GM18868 (cell line): Measurements from ENCODE around the gene NFATC1.
A peak's percentile ranks its signal among the peaks of the same experiment; 100 is the strongest.
"Not testable (repeated sequence)": the region's sequence is repeated elsewhere in the genome, so short reads cannot be mapped to it uniquely, and the experiment has no call there.

Experiments
- ATAC-seq: cut with Tn5 transposase; IDR thresholded peaks from one replicate; pipeline ENCODE4 v1.9.1; 2021; ENCODE audit warnings: mild to moderate bottlenecking, moderate library complexity; ENCODE audit not compliant: unreplicated experiment

The NFATC1 gene

DNA sequence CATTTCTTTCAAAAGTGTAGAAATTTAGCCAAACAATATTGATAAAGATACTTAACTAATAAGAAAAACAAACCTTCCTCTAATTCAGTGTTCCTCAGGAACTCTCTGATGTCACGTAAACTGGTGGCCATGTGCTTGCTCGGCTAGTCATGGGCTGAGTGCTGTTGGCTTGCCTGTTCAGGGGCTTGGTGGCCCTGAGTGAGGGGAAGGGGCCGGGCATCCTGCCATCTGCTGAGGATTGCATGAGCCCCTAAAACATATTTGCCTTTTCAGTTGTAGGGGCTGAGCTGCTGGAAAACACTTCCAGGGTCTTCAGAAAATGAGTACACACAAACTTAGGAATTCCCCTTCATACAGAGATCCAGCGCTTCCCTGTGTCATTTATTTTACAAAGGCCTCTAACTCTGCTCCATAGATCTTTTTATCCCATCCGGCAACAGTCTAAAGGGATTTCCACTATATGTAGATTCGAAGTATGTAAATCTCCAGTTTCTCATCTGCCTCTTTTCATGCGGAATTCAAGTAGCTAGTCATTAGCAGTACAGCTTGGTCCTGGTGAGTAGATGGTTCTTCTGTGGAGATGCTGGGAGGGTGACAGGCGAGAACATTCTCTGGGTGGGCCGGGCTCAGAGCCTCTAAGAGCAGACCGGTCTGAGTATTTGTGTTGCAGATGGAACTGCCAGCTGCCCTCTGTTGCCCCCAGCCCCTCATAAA lies 20.1 kb upstream of the NFATC1 start:
- no peak for ATAC-seq

DNA sequence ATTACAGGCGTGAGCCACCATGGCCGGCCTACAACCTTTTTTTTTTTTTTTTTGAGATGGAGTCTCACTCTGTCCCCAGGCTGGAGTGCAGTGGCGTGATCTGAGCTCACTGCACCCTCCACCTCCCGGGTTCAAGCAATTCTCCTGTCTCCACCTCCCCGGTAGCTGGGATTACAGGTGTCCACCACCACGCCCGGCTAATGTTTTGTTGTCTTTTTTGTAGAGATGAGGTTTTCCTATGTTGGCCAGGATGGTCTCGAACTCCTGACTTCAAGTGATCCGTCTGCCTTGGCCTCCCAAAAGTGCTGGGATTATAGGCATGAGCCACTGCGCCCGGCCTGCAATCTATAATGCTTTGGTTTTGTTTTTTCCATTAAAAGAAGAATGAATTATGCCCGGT lies 19.1 kb upstream of the NFATC1 start:
- not testable (repeated sequence) for ATAC-seq

DNA sequence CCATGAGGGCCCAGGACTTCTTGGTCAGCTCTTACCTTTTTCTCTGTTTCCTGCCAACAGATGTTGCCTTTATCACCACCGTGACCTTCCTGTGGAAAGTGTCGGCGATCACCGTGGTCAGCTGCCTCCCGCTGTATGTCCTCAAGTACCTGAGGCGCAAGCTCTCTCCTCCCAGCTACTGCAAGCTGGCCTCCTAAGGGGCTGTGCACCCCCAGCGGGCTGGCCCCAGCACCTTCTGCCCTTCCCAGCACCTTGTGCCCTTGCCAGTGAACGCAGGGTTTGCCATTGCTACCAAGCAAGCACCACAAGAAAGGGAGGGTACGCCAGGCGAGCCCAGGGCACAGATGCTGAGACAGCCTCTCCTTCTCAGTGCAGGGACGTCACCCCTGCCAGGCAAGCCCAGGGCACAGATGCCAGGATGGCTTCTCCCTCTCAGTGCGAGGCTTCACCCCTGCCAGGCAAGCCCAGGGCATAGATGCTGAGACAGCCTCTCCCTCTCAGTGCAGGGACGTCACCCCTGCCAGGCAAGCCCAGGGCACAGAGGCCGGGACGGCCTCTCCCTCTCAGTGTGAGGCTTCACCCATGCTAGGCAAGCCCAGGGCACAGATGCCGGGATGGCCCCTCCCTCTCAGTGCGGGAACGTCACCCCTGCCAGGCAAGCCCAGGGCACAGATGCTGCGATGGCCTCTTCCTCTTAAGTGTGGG lies 18.4 kb upstream of the NFATC1 start:
- ATAC-seq = no peak

DNA sequence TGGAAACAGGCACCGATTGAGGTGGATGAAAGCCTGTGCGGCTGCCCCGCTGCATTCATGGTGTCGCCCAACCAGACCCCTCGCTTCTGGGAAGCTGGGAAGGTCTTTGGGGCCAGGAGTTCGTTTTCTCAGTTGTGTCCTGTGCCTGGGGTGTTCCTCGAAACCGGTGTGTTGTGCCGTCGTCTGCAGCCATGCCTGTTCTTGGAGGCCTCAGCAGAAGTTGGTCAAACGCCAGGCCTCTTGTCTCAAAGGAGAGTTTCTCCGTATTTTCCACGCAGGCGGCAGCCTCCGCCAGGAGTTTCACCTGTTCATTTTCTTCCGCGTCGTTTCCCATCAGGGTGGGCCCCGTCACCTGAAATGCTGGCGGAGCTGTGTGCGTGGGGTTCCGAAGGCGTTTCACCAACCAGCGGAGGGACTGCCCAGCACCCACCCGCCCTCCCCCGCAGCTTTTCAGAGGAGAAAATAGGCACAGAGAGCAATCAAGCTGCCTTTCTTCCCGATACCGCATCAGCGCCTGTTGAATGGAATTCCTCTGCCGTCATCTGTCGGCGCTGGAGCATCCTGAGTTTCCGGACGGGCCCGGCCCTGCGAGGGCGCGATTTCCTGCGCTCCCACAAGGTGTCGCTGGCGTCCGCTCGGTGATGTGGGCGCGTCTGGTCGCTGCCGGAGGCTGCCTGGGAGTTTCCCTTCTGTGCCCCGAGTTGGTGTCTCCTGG lies 17.0 kb upstream of the NFATC1 start:
- peak; percentile 58 for ATAC-seq

- ATAC-seq = no peak
These were observed 16.4 kb upstream of the NFATC1 start for GRCh38 chr18:79379251-79379905.

- ATAC-seq = no peak
These were observed 15.6 kb upstream of the NFATC1 start for GRCh38 chr18:79379931-79380815.

DNA sequence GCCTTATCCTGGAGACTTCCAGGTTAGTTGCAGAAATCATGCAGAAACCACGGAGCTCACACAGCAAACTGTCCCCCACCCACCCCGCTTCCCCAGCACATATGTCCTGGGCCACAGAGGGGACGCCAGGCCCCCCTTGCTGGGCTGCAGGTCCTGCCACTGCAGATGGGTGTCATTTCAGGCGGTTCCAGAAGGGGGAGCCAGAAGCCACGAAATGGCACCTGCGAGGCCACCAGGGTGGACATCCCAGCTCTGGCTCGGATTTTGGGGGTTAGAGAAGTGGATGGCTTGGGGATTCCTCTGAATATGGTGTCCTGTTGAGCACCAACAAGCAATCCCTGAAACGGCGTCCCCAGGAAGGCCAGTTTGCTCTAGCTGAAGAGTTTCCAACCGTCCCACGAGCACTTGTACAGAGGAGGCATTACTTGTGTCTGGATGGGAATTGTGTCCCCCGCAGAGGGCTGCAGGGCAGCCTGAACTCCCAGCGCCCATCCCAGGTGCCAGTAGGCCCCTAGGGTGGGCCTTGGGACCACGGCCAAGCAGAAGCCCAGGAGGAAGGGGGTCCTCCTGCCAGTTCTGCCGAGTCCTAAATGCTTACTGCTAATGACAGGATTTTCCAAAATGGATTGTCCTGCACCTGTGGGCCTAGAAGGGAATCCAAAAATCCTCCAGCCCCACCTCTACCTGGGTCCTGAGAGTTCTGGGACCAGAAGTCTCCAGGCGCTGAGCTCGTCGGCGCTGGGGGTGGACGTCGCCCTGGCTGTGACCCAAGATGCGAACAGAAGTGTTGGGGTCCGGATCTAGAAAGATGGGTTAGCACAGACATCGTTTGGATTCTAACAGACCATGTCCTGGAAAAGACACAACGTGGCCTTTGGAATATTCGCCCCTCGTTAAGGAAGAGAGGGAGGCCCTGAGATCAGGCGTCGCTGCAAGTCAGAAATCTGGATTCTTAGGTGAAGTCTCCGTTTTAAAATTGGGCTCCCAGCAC lies 14.6 kb upstream of the NFATC1 start:
- ATAC-seq = peak; percentile 58

DNA sequence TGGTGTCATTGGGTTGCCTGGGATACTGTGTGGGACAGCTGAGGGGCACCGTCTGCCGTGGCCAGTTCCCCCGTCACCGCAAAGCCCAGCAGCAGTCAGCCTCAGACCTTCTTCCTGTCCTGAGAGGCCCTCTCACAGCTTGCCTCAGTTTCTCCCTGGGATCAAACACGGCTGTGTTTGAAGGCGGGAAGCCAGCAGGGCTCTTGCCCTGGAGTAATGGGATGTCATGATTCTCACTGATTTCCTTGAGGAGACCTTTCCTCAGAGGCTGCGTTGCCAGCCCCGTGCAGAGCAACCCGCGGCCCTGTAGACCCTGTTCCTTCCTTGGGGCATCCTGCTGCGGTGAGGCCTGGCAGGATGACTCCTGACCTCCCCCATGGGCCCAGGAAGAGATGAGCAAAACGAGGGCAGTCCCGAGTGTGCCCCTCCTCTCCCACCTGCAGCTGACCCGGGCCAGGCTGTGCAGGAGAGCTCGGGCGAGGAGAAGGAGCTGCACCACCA lies 13.9 kb upstream of the NFATC1 start:
- ATAC-seq = no peak

DNA sequence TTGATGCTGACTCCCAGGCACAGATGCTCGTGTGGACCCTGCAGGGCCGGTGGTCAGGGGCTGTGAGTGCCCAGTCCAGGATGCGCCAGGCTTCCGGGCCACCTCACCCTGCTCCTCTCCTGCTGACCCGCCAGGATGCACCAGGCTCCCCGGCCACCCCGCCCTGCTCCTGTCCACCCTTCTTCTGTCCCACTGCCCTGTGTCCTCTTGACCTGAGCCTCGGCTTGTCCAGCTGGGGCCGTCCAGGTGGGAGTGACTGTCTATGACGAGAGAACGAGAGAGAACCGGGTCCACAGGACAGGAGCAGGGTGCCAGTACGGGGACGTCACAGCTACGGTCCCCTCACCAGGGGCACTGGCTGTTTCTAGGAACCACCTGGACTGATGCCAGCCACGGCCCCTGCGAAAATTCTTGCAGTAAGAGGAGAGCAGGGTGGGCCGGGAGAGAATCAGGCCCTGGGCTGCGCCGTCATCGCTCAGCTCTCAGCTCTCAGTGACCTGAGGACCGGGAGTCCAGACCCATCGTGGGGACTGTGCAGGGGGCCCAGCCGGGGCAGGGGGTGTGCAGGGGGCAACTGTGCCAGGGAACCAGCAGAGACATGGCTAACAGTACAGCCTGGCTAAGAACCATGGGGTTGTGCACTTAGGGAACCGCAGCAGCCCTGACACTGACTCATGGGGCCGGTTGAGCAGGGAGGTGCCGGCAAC lies 12.9 kb upstream of the NFATC1 start:
- ATAC-seq = no peak

DNA sequence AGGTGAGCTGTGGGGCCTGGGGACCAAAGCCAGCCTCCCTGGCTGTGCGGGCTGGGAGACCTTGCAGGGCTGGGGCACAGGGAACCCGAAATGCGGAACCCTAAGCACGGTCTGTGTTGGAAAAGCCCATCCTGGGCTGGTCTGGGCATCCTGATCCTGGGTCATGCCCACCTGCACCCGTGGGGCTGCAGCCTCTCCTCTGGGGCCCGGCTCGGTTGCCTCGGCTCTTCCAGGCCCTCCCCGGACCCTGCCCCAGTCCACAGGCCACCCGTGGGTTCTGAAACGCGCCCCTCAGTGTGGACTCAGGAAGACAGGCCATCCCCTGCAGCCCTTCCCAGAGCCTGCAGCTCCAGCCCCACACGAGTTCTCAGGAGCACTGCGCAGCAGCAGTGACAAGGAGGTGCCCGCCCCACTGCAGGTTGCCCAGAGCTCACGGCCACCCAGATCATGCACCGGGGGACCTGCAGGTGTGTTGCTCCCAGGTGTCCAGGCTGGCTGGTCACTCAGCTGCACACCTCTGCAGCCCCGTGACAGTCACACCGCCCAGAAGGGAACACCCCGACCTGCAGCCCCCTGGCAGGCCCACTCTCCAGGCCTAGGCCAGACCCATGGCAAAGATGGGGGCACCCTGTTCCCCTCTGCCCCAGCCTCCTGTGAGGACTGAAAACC lies 12.2 kb upstream of the NFATC1 start:
- no peak for ATAC-seq

GRCh38 chr18:79384151-79384807 lies 11.5 kb upstream of the NFATC1 start:
- no peak for ATAC-seq

DNA sequence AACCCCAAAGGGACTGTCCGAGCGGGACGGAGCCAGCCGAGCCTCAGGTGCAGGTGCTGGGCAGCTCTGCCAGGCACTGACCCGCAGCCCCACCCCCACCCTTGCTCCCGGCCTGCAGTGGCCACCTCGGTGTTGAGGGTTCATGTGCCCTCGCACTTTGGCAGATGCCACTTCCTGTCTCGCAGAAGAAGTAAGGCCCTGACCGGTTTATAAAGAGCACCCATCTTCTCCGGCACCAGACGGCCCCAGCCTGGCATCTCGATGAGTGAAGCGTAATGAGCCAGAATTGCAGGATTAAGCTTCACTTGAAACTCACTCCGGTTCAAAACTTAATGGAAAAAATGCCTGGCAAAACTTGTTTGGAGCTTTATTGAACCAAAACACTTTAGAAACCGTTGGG lies 10.9 kb upstream of the NFATC1 start:
- ATAC-seq = no peak

DNA sequence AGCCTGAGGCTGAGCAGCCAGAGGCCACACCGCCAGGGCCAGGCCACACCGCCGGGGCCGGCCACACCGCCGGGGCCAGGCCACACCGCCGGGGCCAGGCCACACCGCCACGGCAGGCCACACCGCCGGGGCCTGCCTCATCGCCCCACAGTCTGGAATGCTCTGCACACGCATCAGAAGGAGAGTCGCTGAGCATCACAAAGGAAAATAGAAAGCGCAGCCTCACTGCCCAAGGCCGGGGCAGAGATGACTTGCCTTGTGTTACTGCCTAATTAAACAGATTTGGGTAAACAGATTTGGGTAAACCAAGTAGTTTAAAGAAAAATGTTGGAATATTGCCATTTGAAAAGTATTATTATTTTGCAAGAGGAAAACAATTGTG lies 10.4 kb upstream of the NFATC1 start:
- no peak for ATAC-seq

GRCh38 chr18:79385708-79386341 lies 9.9 kb upstream of the NFATC1 start:
- ATAC-seq = no peak

- no peak for ATAC-seq
These were observed 9.2 kb upstream of the NFATC1 start for GRCh38 chr18:79386547-79386946.

DNA sequence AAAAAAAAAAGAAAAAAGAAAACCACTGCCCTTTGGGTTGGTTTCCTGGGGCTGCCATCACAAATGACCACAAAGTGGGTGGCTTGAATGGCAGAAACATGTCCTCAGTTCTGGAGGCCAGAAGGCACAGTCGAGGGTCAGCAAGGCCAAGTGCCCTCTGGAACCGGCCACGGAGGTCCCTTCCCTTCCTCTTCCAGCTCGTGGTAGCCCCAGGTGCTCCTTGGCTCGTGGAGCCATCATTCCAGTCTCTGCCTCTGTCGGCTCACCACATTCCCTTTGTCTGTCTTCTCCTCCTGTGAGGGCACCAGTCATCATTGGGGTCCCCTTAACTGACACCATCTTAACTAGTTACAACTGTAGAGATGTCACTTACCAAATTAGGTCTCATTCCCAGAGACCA lies 8.5 kb upstream of the NFATC1 start:
- ATAC-seq = no peak

GRCh38 chr18:79387615-79388014 lies 8.1 kb upstream of the NFATC1 start:
- ATAC-seq = no peak
